HG03066 (cell line): ENCODE measurements around the gene ITPA.

Experiments
- ATAC-seq: cut with Tn5 transposase; IDR thresholded peaks from one replicate; pipeline ENCODE4 v1.9.1; 2021; ENCODE audit warnings: low read depth; ENCODE audit not compliant: unreplicated experiment

ITPA gene

GRCh38 chr20:3226093-3226492 lies 16.8 kb downstream of the ITPA start:
- ATAC-seq, result no peak

GRCh38 chr20:3226864-3227263 lies 17.6 kb downstream of the ITPA start:
- no peak for ATAC-seq

DNA sequence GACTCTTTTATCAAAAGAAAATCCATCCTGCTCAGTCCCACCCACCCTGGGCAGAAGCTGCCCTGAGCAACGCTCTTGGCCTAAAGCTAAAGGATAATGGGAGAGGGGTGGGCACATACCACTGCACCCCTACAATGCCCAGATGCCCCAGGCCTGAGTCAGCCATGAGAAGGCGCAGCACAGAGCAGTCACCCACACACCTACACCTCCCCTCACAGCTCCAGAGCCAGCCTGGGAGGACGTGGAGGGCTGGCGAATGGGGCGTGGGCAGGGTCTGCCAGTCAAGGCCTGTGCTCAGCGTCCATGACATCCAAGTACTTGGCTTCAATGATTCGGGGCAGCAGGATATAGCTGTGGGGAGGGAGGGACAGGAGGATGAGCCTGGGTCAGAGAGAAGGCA lies 18.2 kb downstream of the ITPA start:
- ATAC-seq, result no peak

DNA sequence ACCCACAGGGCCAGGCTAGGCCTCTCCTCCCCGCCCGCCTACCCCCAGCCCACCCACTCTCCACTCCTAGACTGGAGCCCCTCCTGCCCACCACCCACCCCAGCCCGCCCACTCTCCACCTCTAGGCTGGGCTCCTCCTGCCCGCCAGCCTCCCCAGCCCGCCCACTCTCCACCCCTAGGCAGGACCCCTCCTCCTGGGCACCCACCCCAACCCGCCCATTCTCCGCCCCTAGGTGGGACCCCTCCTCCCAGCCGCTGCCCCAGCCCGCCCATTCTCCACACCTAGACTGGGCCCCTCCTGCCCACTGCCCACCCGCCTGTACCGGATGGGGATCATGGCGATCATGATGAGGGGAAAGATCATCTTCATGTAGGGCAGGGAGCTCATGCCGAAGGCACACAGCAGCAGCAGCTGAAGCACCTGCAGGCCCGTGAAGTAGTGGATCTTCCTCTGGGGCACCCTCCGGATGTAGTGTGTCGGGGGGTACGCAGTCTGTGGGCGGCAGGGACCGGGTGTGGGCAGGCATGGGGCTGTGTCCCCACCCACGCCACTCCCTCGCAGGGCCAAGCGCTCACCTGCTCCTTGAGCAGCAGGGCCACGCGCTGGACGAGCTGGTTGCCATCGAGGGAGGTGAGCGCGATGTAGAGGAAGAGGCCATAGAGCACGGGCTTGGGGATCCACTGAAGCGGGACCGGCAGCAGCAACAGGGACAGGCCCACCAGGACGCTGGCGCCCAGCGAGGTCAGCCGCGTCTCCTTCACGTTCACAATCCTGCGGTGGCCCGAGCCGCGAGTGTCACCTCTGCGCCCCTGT lies 18.8 kb downstream of the ITPA start:
- no peak for ATAC-seq

DNA sequence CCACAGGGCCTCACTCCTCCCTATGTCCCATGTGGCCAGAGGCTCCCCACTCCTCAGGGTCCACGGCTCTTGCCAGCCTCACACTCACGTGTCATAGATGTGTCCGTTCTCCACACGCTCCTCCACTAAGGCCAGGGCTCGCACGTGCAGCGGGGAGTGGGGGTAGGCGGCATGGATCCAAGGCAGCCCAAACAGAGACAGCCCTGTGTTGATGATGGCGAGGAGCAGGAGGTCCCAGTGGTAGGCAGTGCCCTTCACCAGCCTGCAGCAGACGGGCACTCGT lies 19.4 kb downstream of the ITPA start:
- no peak for ATAC-seq

DNA sequence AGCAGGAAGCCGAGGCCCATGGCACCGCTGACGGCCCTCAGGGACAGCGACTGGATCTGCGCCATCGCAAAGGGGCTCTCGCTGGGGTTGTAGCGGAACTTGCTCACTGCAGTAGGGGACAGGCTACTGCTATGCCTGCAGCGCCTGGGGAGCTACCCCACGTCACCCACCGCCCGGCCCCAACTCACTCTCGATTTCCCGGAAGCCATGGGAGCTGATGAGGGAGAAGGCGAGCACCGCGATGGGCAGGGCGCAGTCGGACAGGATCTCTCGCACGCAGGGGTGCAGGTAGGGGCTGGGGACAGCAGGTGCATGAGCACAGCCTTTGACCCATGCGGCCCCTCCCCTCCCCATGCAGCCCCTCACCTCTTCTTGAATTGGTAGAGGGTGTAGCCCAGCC lies 19.9 kb downstream of the ITPA start:
- ATAC-seq, result no peak

DNA sequence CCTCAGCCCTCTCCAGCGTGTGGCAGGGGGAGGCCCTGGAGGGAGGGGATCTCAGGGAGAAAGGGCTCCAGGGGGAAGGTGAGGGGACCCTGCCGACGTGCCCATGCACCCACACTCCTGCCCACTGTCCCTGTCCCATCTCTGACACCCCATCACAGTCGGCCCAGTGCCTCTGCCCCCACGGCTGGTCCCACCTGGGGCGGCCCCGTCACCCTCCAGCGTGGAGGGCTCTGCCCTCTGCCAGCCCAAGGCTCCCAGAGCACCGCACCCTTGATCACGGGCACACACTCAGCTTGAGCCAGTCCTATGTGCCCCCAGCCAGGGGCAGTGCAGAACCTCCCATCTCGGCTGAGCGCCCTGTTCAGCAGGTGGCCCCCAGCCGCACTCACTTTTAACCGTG lies 20.5 kb downstream of the ITPA start:
- no peak for ATAC-seq

DNA sequence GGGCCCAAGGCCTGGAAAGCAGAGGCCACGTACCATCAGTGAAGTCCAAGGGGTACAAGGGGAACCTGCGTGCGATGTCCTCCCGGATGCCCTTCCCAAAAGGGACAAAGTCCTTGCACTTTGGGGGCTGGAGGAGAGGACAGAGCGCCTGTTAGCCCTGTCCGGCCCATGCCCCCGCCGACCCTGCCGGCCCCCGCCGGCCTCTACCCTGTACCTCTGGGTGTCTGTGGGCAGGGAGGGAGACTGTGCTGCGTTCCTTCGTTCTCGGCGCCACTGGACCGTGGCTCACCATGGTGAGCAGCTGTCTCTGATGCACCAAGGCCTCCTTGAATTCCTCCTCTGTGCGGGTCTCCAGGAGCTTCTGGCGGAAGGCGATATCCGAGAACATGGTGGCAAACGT lies 21.8 kb downstream of the ITPA start:
- no peak for ATAC-seq

GRCh38 chr20:3231889-3232588 lies 22.7 kb downstream of the ITPA start:
- no peak for ATAC-seq

DNA sequence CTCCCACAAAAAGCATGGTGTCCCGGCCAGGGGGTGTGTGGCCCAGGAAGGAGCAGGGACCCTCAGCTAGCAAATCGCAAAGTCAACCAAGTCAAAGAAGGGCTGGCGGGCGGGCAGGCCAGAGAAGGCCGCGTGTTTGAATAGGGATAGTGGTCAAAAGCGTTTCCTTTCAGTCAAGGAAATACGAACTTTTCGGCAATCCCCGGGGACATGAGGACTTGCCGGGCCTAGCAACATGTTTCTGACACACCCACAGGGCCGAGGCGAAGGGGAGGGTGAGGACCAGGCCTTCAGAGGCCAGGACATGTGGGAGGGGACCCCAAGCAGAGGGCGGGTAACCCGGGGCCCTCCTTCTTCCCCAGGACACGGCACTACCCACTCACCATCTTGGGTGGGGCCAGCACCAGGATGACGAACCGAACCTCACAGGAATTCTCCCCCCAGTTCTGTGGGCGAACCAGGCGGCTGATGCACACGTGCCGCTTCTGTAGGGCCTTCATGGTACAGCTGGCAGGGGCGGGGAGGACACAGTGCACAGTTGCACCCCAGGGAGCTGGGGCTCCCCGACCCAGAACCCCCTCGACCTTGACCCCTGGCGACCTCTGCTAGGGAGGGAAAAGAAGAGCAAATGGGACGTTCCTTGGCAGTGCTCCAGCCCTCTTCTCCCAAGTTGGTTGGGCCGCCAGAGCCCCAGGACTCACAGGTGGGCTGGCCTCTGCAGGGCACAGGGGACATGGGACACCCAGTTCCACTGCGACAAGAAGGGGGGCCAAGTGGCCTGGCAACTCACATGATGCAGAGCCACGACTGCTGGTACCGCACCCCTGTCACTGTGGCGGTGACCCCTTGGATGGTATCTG lies 24.1 kb downstream of the ITPA start:
- ATAC-seq, result no peak

- ATAC-seq, result no peak
These were observed 24.7 kb downstream of the ITPA start for GRCh38 chr20:3233991-3234498.

- ATAC-seq, result no peak
These were observed 26.5 kb downstream of the ITPA start for GRCh38 chr20:3235666-3236324.

- ATAC-seq, result no peak
These were observed 28.0 kb downstream of the ITPA start for GRCh38 chr20:3237011-3237957.

GRCh38 chr20:3237958-3238615 lies 28.8 kb downstream of the ITPA start:
- no peak for ATAC-seq

GRCh38 chr20:3238616-3239025 lies 29.3 kb downstream of the ITPA start:
- ATAC-seq, result peak; percentile 50

GRCh38 chr20:3239026-3239866 lies 29.9 kb downstream of the ITPA start, which contains the start of gene SLC4A11:
SLC4A11 (minus strand) TSS chr20:3239190; CDS start chr20:3239137, 53 bp downstream.
- ATAC-seq, result peak; percentile 53

GRCh38 chr20:3239867-3240775 lies 30.8 kb downstream of the ITPA start:
- ATAC-seq, result no peak
